GM18507 (cell line): ENCODE data around the gene SIPA1L3.

Experiments
- DNase-seq: peaks from one replicate; pipeline ENCODE4 v3.0.0; 2011; ENCODE audit warnings: low read depth; ENCODE audit not compliant: insufficient read length; ENCODE audit errors: extremely low spot score
- FAIRE-seq: peaks from 2 replicates; lab custom pipeline; 2011; peaks lifted over from hg19 to GRCh38; lab: Jason Lieb, UNC

Gene SIPA1L3

DNA sequence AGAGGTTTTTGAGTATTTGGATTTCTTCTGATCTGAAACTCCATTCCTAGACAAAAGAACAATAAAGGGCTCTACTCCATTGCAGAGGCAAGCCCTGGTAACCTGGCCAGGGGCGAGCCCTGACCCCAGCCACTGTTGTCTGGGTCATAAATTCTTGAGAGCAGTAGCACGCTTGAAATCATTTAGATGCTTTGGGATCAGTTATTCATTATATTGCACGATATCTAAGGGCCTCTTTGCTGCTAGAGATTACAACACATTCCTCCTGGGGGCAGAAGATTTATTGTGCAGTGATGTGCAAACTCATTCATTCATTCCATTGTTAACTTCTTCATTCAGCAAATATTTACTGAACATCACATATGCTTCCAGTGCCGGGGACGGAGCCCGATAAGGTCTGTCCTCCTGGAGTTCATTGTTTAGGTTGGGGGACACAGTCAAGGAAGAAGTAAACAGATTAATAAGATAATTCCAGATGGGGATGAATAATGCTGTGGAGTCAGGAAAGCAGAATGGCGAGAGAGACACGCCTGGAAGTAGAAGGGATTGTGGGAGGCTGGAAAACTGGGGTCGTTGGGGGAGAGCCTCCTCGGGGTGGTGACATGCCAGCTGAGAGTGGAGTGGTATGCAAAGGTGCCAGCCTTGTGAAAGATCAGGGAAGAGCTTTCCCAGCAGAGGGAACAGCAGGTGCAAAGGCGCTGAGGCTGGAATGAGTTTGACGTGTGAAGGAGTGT, 34.9 kb downstream of the SIPA1L3 start:
- no peak for DNase-seq
- FAIRE-seq = no peak

GRCh38 chr19:37942516-37942902, 35.5 kb downstream of the SIPA1L3 start:
- FAIRE-seq (no peak), DNase-seq (no peak)

GRCh38 chr19:37943480-37943879, 36.5 kb downstream of the SIPA1L3 start:
- no peak for DNase-seq
- FAIRE-seq = no peak

GRCh38 chr19:37946132-37946531, 39.1 kb downstream of the SIPA1L3 start:
- FAIRE-seq (no peak), DNase-seq (no peak)

GRCh38 chr19:37947778-37948177, 40.8 kb downstream of the SIPA1L3 start:
- FAIRE-seq (no peak), DNase-seq (no peak)

GRCh38 chr19:37948362-37948761, 41.4 kb downstream of the SIPA1L3 start:
- DNase-seq = no peak
- no peak for FAIRE-seq

DNA sequence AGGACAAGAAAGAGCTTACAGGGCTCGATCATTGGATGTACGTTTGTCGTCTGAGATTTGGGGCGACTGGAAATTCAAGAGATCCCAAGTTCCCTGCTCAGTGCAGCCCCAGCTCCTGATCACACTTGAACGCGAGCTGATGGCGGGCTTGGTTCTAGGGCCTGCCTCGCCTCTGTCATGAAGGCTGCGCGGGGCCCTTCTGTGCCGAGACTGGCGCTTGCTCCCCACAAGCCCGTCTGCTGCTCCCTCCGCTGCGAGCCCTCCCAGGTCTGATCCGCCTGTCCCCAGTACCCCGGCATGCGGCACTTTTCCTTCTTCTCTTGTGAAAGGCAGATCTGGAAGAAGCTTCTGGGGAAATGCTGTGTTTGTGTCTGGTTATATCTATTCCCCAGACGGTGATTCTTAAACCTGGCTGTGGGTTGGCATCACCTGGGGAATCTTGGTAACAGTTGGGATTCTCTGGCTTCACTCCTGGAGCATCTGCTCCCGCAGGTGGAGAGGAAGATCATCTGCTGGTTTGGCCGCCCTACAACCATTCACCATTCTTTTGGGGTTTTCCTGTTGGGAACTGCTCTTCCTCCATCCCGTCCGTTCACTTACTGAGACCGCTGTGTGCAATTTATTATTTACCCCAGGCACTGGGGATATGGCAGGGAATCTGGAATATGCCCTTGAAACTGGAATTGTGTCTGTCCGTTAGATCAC, 43.6 kb downstream of the SIPA1L3 start:
- no peak for FAIRE-seq
- DNase-seq = no peak

DNA sequence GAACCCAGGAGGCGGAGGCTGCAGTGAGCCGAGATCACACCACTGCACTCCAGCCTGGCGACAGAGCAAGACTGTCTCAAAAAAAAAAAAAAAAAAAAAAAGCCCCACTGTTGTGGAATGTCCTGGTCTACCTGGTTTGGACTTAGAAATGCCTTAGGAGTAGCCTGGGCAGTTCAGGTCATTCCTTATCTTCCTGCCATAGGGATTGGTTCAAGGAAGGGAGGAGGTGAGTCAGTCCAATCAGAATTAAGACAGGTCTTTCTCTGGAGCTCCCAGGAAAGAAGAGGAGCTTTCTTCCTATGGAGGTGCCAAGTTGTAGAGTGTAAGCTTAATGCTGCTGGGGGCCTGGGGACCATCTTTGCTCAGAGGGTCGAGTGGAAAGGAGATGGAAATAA, 44.8 kb downstream of the SIPA1L3 start:
- DNase-seq (no peak), FAIRE-seq (peak; percentile 26)

GRCh38 chr19:37953171-37953917, 46.3 kb downstream of the SIPA1L3 start:
- FAIRE-seq (no peak), DNase-seq (no peak)

- FAIRE-seq = no peak
- no peak for DNase-seq
Measured at GRCh38 chr19:37953918-37954303, 46.9 kb downstream of the SIPA1L3 start.

- DNase-seq (no peak), FAIRE-seq (no peak)
Measured at GRCh38 chr19:37954421-37954874, 47.4 kb downstream of the SIPA1L3 start.

DNA sequence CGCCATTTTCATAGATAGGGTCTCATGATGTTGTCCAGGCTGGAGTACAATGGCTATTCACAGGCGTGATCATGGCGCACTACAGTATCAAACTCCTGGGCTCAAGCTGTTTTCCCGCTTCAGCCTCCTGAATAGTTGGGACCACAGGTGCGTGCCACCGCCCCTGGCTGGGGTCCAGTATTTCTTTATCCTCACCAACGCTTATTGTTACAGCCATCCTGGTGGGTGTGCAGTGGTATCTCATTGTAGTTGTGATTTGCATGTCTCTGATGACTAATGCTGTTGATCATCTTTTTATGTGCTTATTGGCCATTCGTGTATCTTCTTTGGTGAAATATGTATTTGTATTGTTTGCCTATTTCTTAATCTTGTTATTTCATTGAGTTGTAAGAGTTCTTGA, 49.0 kb downstream of the SIPA1L3 start:
- no peak for DNase-seq
- no peak for FAIRE-seq

- FAIRE-seq = no peak
- no peak for DNase-seq
Measured at GRCh38 chr19:37957176-37957575, 50.2 kb downstream of the SIPA1L3 start.

- FAIRE-seq (peak; percentile 66), DNase-seq (no peak)
Measured at GRCh38 chr19:37959665-37960114, 52.7 kb downstream of the SIPA1L3 start.

- DNase-seq (no peak), FAIRE-seq (no peak)
Measured at GRCh38 chr19:37961198-37961597, 54.2 kb downstream of the SIPA1L3 start.

GRCh38 chr19:37963190-37963936, 56.4 kb downstream of the SIPA1L3 start:
- peak; percentile 51 for FAIRE-seq
- DNase-seq = no peak

DNA sequence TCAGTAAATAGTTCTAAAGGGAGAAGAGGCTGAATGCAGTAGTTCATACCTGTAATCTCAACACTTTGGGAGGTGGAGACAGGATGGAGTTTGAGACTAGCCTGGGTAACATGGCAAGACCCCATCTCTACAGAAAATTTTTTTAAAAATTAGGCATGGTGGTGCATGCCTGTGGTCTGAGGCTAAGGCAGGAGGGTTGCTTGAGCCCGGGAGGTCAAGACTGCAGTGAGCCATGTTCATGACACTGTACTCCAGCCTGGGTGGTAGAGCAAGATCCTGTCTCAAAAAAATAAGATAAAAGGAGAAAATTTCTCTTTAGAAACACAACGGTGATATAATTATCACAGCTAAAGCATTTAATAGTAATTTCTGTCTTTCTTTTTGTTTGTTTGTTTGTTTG, 57.1 kb downstream of the SIPA1L3 start:
- DNase-seq = no peak
- FAIRE-seq = no peak

DNA sequence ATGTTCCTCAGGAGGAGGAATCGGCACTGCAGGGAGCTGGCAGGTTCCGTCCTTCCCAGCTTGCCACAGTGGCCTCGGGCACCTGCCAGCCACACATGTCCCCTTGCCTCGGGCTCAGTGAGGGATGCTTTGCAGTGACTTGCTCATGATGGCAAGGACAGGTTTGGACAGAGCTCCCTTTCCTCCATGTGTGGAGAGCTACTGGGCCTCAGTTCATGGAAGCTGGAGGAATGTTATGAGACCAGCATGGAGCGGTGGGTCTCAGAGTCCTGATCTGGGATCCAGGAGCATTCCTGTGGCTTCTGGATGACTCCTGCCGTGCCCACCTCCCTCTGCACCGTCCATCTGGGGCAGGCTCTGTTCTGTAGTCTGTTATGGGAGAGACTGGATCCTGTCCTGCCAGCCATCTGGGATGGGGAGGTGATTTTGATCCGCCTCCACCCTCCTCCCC, 59.2 kb downstream of the SIPA1L3 start:
- FAIRE-seq = no peak
- no peak for DNase-seq

- FAIRE-seq (no peak), DNase-seq (no peak)
Measured at GRCh38 chr19:37966662-37967231, 59.7 kb downstream of the SIPA1L3 start.
